Measurements from ENCODE around the gene MEGF10.

The MEGF10 gene

DNA sequence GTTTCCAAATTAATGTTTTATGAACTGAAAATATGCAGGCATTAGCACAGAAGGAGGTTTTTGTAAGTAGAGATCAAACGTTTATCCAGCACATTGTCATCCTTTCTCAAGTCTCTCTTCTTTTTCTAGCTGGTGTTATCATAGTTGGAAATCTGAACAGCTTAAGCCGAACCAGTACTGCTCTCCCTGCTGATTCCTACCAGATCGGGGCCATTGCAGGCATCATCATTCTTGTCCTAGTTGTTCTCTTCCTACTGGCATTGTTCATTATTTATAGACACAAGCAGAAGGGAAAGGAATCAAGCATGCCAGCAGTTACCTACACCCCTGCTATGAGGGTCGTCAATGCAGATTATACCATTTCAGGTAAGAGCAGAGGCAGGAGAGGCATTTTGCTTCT, 154.7 kb downstream of the MEGF10 start:
- no peak overlapping the region for H3K9ac ChIP-seq (ENCODE audit: low read length)
- no peak overlapping the region for H3K4me3 ChIP-seq (ENCODE audit: low read length)
- H3K36me3 ChIP-seq (ENCODE audit: control insufficient read depth, insufficient read depth, low read length) = no peaks in the 10 kb centered on the region
- H3K27me3 ChIP-seq (ENCODE audit: control insufficient read depth, insufficient read depth, low read length) = no peaks in the 10 kb centered on the region
- H3K27ac ChIP-seq (ENCODE audit: low read depth, low read length) = no peak overlapping the region
- no peaks in the 10 kb centered on the region for H3K4me1 ChIP-seq (ENCODE audit: control insufficient read depth, insufficient read depth, low read length)

DNA sequence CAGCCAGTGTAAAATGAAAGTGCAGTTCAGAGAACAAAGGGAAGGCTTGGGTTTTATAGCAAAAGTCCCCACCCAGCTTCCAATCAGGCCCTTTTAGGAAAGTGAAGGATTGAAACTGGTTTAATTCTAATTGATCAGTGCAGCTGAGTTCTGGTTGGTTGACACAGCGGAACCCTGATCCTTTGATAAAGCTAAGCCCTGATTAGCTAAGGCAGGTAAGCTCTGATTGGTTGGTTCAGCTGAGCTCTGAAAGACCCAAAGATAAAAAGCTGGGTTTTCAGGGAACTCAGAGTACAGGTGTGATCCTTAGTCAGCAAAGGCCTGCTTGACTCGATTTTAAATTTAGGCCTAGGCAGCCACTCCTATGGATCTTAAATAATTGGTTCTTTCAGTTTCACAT, 156.0 kb downstream of the MEGF10 start:
- Histone ChIP-seq H3K4me3 (ENCODE audit: low read length) (no peak overlapping the region), H3K36me3 (ENCODE audit: control insufficient read depth, insufficient read depth, low read length) (no peaks in the 10 kb centered on the region), H3K9ac (ENCODE audit: low read length) (no peak overlapping the region), H3K27ac (ENCODE audit: low read depth, low read length) (no peak overlapping the region), H3K27me3 (ENCODE audit: control insufficient read depth, insufficient read depth, low read length) (no peaks in the 10 kb centered on the region), H3K4me1 (ENCODE audit: control insufficient read depth, insufficient read depth, low read length) (no peaks in the 10 kb centered on the region)

- Histone ChIP-seq H3K9ac (ENCODE audit: low read length) (no peak overlapping the region), H3K4me3 (ENCODE audit: low read length) (no peak overlapping the region), H3K27me3 (ENCODE audit: control insufficient read depth, insufficient read depth, low read length) (no peaks in the 10 kb centered on the region), H3K36me3 (ENCODE audit: control insufficient read depth, insufficient read depth, low read length) (no peaks in the 10 kb centered on the region), H3K27ac (ENCODE audit: low read depth, low read length) (no peak overlapping the region), H3K4me1 (ENCODE audit: control insufficient read depth, insufficient read depth, low read length) (no peaks in the 10 kb centered on the region)
Observed at GRCh38 chr5:127447827-127448226, 157.2 kb downstream of the MEGF10 start.

GRCh38 chr5:127450046-127450445, 159.4 kb downstream of the MEGF10 start:
- no peaks in the 10 kb centered on the region for H3K27me3 ChIP-seq (ENCODE audit: control insufficient read depth, insufficient read depth, low read length)
- no peak overlapping the region for H3K9ac ChIP-seq (ENCODE audit: low read length)
- no peaks in the 10 kb centered on the region for H3K4me1 ChIP-seq (ENCODE audit: control insufficient read depth, insufficient read depth, low read length)
- no peaks in the 10 kb centered on the region for H3K36me3 ChIP-seq (ENCODE audit: control insufficient read depth, insufficient read depth, low read length)
- no peak overlapping the region for H3K4me3 ChIP-seq (ENCODE audit: low read length)
- H3K27ac ChIP-seq (ENCODE audit: low read depth, low read length) = no peak overlapping the region

- Histone ChIP-seq H3K4me1 (ENCODE audit: control insufficient read depth, insufficient read depth, low read length) (no peaks in the 10 kb centered on the region), H3K27ac (ENCODE audit: low read depth, low read length) (no peak overlapping the region), H3K9ac (ENCODE audit: low read length) (no peak overlapping the region), H3K4me3 (ENCODE audit: low read length) (no peak overlapping the region), H3K27me3 (ENCODE audit: control insufficient read depth, insufficient read depth, low read length) (no peaks in the 10 kb centered on the region), H3K36me3 (ENCODE audit: control insufficient read depth, insufficient read depth, low read length) (no peaks in the 10 kb centered on the region)
Observed at GRCh38 chr5:127451096-127451495, 160.5 kb downstream of the MEGF10 start.

DNA sequence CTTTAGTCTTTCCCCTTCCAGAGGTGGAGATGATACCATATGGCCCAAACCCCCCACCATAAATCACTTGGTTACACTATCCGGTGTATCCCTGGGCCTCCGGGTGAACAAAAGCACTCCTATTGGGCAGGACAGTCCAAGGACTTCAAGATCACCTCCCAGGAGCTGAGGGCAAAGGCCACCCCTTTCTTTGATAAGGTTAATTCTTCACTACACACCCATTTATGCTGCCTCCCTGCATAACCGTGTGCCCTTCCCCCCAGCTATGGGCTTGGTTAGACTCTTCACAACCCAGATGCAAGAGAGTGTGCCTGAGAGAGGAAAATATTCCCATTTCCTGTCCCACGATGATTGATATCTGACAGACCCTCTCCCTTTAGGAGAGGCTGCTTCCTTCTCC, 162.0 kb downstream of the MEGF10 start:
- Histone ChIP-seq H3K27me3 (ENCODE audit: control insufficient read depth, insufficient read depth, low read length) (no peaks in the 10 kb centered on the region), H3K4me1 (ENCODE audit: control insufficient read depth, insufficient read depth, low read length) (no peaks in the 10 kb centered on the region)

GRCh38 chr5:127471211-127471610, 180.6 kb downstream of the MEGF10 start:
- Histone ChIP-seq H3K4me1 (ENCODE audit: control insufficient read depth, insufficient read depth, low read length) (no peaks in the 10 kb centered on the region), H3K36me3 (ENCODE audit: control insufficient read depth, insufficient read depth, low read length) (no peaks in the 10 kb centered on the region), H3K4me3 (ENCODE audit: low read length) (no peak overlapping the region), H3K27ac (ENCODE audit: low read depth, low read length) (no peak overlapping the region), H3K9ac (ENCODE audit: low read length) (no peak overlapping the region), H3K27me3 (ENCODE audit: control insufficient read depth, insufficient read depth, low read length) (no peaks in the 10 kb centered on the region)

More for the DNA sequence above, 162.0 kb downstream of the MEGF10 start:
- H3K36me3 ChIP-seq (ENCODE audit: control insufficient read depth, insufficient read depth, low read length) = no peaks in the 10 kb centered on the region
- no peak overlapping the region for H3K9ac ChIP-seq (ENCODE audit: low read length)
- H3K27ac ChIP-seq (ENCODE audit: low read depth, low read length) = no peak overlapping the region
- H3K4me3 ChIP-seq (ENCODE audit: low read length) = no peak overlapping the region

DNA sequence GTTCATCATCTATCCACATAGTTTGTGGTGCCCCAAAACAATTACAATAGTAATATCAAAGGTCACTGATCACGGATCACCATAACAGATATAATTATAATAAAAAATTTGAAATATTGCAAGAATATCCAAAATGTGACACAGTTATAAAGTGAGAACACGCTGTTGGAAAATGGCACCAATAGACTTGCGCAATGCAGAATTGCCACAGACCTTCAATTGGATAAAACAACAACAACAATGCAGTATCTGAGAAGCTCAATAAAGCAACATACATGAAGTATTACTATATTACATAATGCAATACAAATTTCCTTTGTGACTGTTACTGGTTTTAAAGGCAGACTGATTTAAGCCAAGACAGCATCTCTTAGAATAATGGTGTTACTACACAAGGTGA, 182.1 kb downstream of the MEGF10 start:
- Histone ChIP-seq H3K4me1 (ENCODE audit: control insufficient read depth, insufficient read depth, low read length) (no peaks in the 10 kb centered on the region), H3K36me3 (ENCODE audit: control insufficient read depth, insufficient read depth, low read length) (no peaks in the 10 kb centered on the region), H3K4me3 (ENCODE audit: low read length) (no peak overlapping the region), H3K27me3 (ENCODE audit: control insufficient read depth, insufficient read depth, low read length) (no peaks in the 10 kb centered on the region), H3K9ac (ENCODE audit: low read length) (no peak overlapping the region), H3K27ac (ENCODE audit: low read depth, low read length) (no peak overlapping the region)

GRCh38 chr5:127486471-127486870, 195.9 kb downstream of the MEGF10 start:
- Histone ChIP-seq H3K27ac (ENCODE audit: low read depth, low read length) (no peak overlapping the region), H3K9ac (ENCODE audit: low read length) (no peak overlapping the region), H3K4me3 (ENCODE audit: low read length) (no peak overlapping the region), H3K4me1 (ENCODE audit: control insufficient read depth, insufficient read depth, low read length) (no peaks in the 10 kb centered on the region), H3K36me3 (ENCODE audit: control insufficient read depth, insufficient read depth, low read length) (no peaks in the 10 kb centered on the region), H3K27me3 (ENCODE audit: control insufficient read depth, insufficient read depth, low read length) (no peaks in the 10 kb centered on the region)

DNA sequence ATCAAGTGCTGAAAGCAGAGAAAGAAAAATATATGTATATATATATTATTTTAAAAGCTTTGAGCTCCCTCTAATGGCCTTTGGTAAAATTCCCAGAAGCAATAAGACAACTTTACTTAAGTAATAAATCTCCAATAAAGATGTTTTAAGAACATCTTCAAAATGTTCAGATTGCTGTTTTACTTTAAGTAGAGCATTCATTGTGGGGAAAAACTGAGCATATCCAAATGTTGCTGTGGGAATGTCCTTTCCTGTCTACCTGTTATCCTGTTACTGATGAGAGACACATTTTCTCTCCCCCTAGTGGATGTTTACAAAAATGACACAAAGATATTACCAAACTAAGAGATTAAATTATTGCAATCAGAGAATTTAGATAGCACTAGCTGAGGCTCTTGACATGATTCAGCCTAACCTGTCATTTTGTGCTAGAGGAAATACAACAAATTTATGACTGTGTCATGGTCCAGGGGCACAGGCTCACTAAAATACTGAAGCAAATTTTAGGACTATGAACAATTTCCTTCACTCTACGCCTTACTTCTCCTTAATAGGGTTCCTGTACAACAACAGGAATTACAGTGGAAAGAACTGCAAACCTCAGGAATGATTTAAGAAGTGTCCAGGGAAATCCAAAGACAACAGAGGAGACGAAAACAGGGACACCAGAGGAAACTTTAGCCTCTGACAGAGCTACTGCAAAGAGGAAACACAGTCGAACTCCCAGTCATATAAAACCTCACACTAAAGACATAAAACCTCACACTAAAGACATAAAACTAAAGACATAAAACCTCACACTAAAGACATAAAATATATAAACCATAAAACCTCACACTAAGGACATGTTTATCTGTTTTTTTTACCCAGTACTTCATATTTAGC, 202.5 kb downstream of the MEGF10 start:
- H3K27me3 ChIP-seq (ENCODE audit: control insufficient read depth, insufficient read depth, low read length) = no peaks in the 10 kb centered on the region
- no peaks in the 10 kb centered on the region for H3K4me1 ChIP-seq (ENCODE audit: control insufficient read depth, insufficient read depth, low read length)
- H3K9ac ChIP-seq (ENCODE audit: low read length) = no peak overlapping the region
- H3K4me3 ChIP-seq (ENCODE audit: low read length) = no peak overlapping the region
- no peak overlapping the region for H3K27ac ChIP-seq (ENCODE audit: low read depth, low read length)
- no peaks in the 10 kb centered on the region for H3K36me3 ChIP-seq (ENCODE audit: control insufficient read depth, insufficient read depth, low read length)

- Histone ChIP-seq H3K9ac (ENCODE audit: low read length) (no peak overlapping the region), H3K4me1 (ENCODE audit: control insufficient read depth, insufficient read depth, low read length) (no peaks in the 10 kb centered on the region), H3K36me3 (ENCODE audit: control insufficient read depth, insufficient read depth, low read length) (no peaks in the 10 kb centered on the region), H3K4me3 (ENCODE audit: low read length) (no peak overlapping the region), H3K27ac (ENCODE audit: low read depth, low read length) (no peak overlapping the region), H3K27me3 (ENCODE audit: control insufficient read depth, insufficient read depth, low read length) (no peaks in the 10 kb centered on the region)
Observed at GRCh38 chr5:127498548-127498947, 208.0 kb downstream of the MEGF10 start.

DNA sequence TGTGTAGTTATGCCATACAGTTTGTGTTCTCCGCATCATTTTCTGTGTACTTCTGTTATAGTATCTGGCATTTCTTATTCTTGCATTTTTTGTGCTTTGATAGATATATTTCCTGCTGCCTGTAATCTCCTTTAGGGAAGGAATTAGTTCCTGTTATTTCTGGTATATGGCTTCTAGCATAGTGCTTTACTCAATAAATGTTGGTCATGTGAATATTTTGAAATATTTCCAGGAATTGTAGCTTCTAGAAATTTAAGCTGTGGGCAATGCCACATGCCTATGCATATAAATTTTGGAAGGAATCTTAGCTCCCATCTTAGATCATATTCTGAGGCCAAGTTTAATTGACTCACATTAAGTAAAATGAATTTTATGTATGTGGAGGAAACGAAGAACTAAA, 215.3 kb downstream of the MEGF10 start:
- H3K36me3 ChIP-seq (ENCODE audit: control insufficient read depth, insufficient read depth, low read length) = no peaks in the 10 kb centered on the region
- H3K4me1 ChIP-seq (ENCODE audit: control insufficient read depth, insufficient read depth, low read length) = no peaks in the 10 kb centered on the region
- H3K27ac ChIP-seq (ENCODE audit: low read depth, low read length) = no peak overlapping the region
- H3K9ac ChIP-seq (ENCODE audit: low read length) = no peak overlapping the region
- H3K27me3 ChIP-seq (ENCODE audit: control insufficient read depth, insufficient read depth, low read length) = no peaks in the 10 kb centered on the region
- no peak overlapping the region for H3K4me3 ChIP-seq (ENCODE audit: low read length)

DNA sequence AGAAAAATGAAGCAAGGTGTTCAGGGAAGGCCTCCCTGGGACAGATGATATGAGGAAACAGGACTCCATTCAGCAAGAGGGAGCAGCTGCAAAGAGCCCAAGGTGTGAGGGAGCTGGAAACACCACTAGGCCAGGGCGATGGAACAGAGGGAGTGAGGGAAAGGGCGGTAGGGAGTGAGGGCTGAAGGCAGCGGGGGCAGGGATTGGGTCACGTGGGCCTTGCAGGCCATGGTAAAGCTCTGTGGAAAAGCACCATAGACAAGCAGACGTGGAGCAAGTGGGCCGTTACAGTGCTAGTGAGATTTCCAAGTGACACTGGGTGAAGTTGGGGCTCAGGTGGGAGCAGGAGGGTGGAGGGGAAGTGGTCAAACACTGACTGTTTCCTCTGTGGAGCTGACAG, 216.0 kb downstream of the MEGF10 start:
- Histone ChIP-seq H3K36me3 (ENCODE audit: control insufficient read depth, insufficient read depth, low read length) (no peaks in the 10 kb centered on the region), H3K27me3 (ENCODE audit: control insufficient read depth, insufficient read depth, low read length) (no peaks in the 10 kb centered on the region), H3K4me1 (ENCODE audit: control insufficient read depth, insufficient read depth, low read length) (no peaks in the 10 kb centered on the region), H3K27ac (ENCODE audit: low read depth, low read length) (no peak overlapping the region), H3K4me3 (ENCODE audit: low read length) (no peak overlapping the region), H3K9ac (ENCODE audit: low read length) (no peak overlapping the region)
